ENCODE measurements around the gene LEPROT. TPM values are rescaled to one million over a fixed set of nuclear protein-coding genes. Genes with fewer than 3 reads are reported as not detected.
"Not testable (repeated sequence)": the region's sequence is repeated elsewhere in the genome, so short reads cannot be mapped to it uniquely, and the experiment has no call there.

The LEPROT gene
- polyA plus RNA-seq, 1 experiment = 86.7 TPM

DNA sequence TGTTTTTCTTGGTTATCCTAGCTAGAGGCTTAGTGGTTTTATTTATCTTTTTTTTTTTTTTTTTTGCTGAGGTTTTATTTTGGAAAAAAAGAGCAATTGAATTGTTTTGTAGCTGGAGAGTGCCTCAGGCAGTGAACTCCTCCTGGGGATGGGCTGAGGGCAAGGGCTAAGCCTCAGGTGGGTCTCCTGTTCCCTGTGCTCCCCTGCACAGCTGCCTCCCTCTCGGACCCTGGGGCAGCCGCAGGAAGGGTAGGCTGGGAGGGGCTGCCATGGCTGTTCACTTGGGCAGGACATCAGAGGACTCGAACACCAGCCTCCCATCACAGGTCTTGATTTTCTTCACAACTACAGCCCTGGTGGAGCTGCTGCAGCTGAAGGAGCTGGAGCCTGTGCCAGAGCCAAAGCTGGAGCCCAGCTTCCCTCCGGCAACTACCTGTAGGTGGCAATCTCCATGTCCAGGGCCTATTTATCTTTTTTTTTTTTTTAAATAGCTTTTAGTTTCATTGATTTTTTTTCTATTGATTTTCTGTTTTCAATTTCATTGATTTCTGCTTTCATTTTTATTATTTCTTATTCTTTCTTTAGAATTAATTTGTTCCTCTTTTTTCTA, 28.9 kb downstream of the LEPROT start:
- CTCF ChIA-PET = interaction anchor here (0.6 to 1.3 kb wide), 4 partner anchors 8 to 89 kb away, joined by 3 to 7 read pairs (median 6); no protein-coding TSS in a partner anchor
- Histone ChIP-seq H3K27me3 (ENCODE audit: control insufficient read depth, insufficient read depth, low read length) (no peaks in the 10 kb centered on the region), H3K4me3 (ENCODE audit: low read depth, low read length) (no peak overlapping the region), H3K27ac (ENCODE audit: low read depth, low read length) (no peak overlapping the region), H3K9me3 (ENCODE audit: control insufficient read depth, insufficient read depth, low read length) (peaks cover 4% of the 10 kb centered on the region; the same call in 1 of the 2 replicates)
- DNase-seq (ENCODE audit: low read depth, low spot score) = no peak
- TF ChIP-seq, protein P1, sequence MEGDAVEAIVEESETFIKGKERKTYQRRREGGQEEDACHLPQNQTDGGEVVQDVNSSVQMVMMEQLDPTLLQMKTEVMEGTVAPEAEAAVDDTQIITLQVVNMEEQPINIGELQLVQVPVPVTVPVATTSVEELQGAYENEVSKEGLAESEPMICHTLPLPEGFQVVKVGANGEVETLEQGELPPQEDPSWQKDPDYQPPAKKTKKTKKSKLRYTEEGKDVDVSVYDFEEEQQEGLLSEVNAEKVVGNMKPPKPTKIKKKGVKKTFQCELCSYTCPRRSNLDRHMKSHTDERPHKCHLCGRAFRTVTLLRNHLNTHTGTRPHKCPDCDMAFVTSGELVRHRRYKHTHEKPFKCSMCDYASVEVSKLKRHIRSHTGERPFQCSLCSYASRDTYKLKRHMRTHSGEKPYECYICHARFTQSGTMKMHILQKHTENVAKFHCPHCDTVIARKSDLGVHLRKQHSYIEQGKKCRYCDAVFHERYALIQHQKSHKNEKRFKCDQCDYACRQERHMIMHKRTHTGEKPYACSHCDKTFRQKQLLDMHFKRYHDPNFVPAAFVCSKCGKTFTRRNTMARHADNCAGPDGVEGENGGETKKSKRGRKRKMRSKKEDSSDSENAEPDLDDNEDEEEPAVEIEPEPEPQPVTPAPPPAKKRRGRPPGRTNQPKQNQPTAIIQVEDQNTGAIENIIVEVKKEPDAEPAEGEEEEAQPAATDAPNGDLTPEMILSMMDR (IDR thresholded peaks at IDR 0.05; ENCODE audit: low read depth, low read length) = no peak
- POLR2A ChIA-PET = interaction anchor here (0.6 to 0.7 kb wide), 2 partner anchors 155 to 564 kb away, joined by 6 to 7 read pairs; no protein-coding TSS in a partner anchor

DNA sequence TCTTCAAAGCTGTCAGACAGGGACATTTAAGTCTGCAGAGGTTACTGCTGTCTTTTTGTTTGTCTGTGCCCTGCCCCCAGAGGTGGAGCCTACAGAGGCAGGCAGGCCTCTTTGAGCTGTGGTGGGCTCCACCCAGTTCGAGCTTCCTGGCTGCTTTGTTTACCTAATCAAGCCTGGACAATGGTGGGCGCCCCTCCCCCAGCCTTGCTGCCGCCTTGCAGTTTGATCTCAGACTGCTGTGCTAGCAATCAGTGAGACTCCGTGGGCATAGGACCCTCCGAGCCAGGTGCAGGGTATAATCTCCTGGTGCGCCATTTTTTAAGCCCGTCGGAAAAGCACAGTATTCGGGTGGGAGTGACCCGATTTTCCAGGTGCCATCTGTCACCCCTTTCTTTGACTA, 35.2 kb downstream of the LEPROT start:
- H3K9me3 ChIP-seq (ENCODE audit: control insufficient read depth, insufficient read depth, low read length); H3K4me3 ChIP-seq (ENCODE audit: low read depth, low read length); POLR2A ChIA-PET; CTCF ChIA-PET; H3K27ac ChIP-seq (ENCODE audit: low read depth, low read length); H3K27me3 ChIP-seq (ENCODE audit: control insufficient read depth, insufficient read depth, low read length); DNase-seq (ENCODE audit: low read depth, low spot score): not testable (repeated sequence)

DNA sequence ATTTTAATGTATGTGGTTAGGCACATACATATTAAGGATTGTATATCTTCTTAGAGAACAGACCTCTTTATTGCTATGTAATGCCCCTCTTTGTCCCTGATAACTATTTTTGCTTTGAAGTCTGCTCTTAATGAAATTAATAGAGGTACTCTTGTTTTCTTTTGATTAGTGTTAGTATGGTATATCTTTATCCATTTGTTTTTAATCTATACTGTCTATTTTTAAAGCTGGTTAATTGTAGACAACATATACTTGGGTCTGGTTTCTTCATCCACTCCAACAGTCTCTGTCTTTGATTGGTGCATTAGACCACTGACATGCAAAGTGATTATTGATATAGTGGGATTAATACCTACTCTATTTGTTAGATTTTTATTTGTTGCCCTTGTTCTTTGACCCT, 36.0 kb downstream of the LEPROT start:
- H3K9me3 ChIP-seq (ENCODE audit: control insufficient read depth, insufficient read depth, low read length) = no peaks in the 10 kb centered on the region
- no peak overlapping the region for H3K4me3 ChIP-seq (ENCODE audit: low read depth, low read length)
- H3K27me3 ChIP-seq (ENCODE audit: control insufficient read depth, insufficient read depth, low read length) = no peaks in the 10 kb centered on the region
- CTCF ChIA-PET = no interaction called here
- H3K27ac ChIP-seq (ENCODE audit: low read depth, low read length) = no peak overlapping the region
- TF ChIP-seq, protein P1 (IDR thresholded peaks at IDR 0.05; ENCODE audit: low read depth, low read length) = no peak
- POLR2A ChIA-PET = no interaction called here
- no peak for DNase-seq (ENCODE audit: low read depth, low spot score)

DNA sequence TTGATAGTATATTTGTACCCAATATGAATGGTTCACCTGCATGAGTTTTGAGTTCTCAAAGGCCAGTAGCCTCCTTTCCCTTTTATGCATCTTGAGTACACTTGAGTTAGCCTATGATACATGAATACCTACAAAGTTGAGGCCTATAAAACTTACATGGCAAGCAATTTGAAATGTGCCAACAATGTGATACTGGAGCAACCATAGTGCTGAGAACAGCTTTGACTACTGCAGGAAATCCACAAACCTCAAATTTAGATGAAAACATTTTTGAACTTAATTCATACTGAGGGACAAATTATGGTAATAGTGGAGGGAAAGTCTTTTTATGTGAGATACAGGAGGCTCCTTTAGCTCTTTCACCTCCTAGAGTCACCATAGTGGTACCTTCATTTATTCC, 37.4 kb downstream of the LEPROT start:
- ChIA-PET POLR2A (no interaction called here), CTCF (interaction anchor here (0.9 to 3.7 kb wide), 5 partner anchors 9 to 230 kb away, joined by 3 to 31 read pairs (median 10); no protein-coding TSS in a partner anchor)
- H3K9me3 ChIP-seq (ENCODE audit: control insufficient read depth, insufficient read depth, low read length) = no peaks in the 10 kb centered on the region

DNA sequence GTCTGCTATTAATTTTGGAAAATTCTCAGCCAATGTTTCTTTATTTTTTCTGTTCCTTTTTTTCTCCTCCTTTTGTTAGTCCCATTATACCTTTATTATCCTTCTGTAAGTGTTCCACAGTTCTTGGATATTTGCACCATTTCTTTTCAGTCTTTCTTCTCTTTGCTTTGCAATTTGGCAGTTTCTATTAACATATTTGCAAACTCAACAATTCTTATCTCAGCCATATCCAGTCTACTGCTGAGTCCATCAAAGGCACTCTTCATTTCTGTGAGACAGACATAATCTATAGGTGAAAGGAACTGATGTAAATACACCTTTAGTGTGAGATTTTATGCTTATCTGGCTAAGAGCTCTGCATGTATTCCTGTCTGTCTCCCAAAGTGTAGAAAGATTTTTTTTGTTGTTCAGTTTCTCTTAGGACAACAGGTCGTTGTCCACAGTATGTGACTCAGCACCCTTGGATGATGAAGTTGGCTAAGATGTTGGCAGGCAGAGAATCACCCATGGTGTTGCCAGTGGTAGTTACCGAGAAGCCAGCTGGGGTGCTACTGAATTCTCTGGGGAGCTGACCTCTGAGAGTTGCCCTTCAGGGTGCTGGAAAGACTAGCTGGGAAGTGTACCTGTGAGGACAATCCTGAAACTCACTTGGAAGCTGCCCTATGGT, 38.4 kb downstream of the LEPROT start:
- no peak overlapping the region for H3K4me3 ChIP-seq (ENCODE audit: low read depth, low read length)
- CTCF ChIA-PET = interaction anchor here (1.0 to 3.7 kb wide), 15 partner anchors 10 to 229 kb away, joined by 3 to 31 read pairs (median 6); partner anchors contain the start of genes LEPR and LEPROT
- POLR2A ChIA-PET = no interaction called here
- DNase-seq (ENCODE audit: low read depth, low spot score) = no peak
- no peaks in the 10 kb centered on the region for H3K9me3 ChIP-seq (ENCODE audit: control insufficient read depth, insufficient read depth, low read length)
- H3K27ac ChIP-seq (ENCODE audit: low read depth, low read length) = no peak overlapping the region
- TF ChIP-seq, protein P1 (IDR thresholded peaks at IDR 0.05; ENCODE audit: low read depth, low read length) = no peak
- no peaks in the 10 kb centered on the region for H3K27me3 ChIP-seq (ENCODE audit: control insufficient read depth, insufficient read depth, low read length)

More for the DNA sequence above, 37.4 kb downstream of the LEPROT start:
- Histone ChIP-seq H3K27ac (ENCODE audit: low read depth, low read length) (no peak overlapping the region), H3K27me3 (ENCODE audit: control insufficient read depth, insufficient read depth, low read length) (no peaks in the 10 kb centered on the region), H3K4me3 (ENCODE audit: low read depth, low read length) (no peak overlapping the region)
- no peak for DNase-seq (ENCODE audit: low read depth, low spot score)
- TF ChIP-seq, protein P1 (IDR thresholded peaks at IDR 0.05; ENCODE audit: low read depth, low read length) = no peak
